ENCODE results near the gene ABHD18.
"Not testable (repeated sequence)": the region's sequence is repeated elsewhere in the genome, so short reads cannot be mapped to it uniquely, and the experiment has no call there.

Gene ABHD18

GRCh38 chr4:127996521-127996920 is 31.3 kb downstream of the ABHD18 start:
- not testable (repeated sequence) for H2AK5ac ChIP-seq (ENCODE audit: low read length); H3K4me1 ChIP-seq (ENCODE audit: control insufficient read depth in 1 of 2, insufficient read depth in 2 of 2, low read length in 2 of 2); H3K4me2 ChIP-seq (ENCODE audit: low read length); H3K36me3 ChIP-seq (ENCODE audit: control insufficient read depth in 1 of 2, insufficient read depth in 2 of 2, low read length in 2 of 2); H2AFZ ChIP-seq (ENCODE audit: insufficient read depth, low read length, poor library complexity); H3K79me1 ChIP-seq (ENCODE audit: low read length); H3K23ac ChIP-seq (ENCODE audit: low read length); H3K14ac ChIP-seq (ENCODE audit: low read length); H3K9ac ChIP-seq (ENCODE audit: low read length); H4K91ac ChIP-seq (ENCODE audit: low read depth, low read length); H3K27ac ChIP-seq (ENCODE audit: low read depth, low read length); H2BK120ac ChIP-seq (ENCODE audit: insufficient read depth, low read length, poor library complexity); H3K4me3 ChIP-seq (ENCODE audit: low read depth, low read length); H3K9me3 ChIP-seq (ENCODE audit: insufficient read depth, low read depth, low read length); H3K18ac ChIP-seq (ENCODE audit: low read length); H4K8ac ChIP-seq (ENCODE audit: low read depth, low read length); H3K4ac ChIP-seq (ENCODE audit: low read depth, low read length); H3K79me2 ChIP-seq (ENCODE audit: control insufficient read depth, insufficient read depth, low read length, poor library complexity); H2BK5ac ChIP-seq (ENCODE audit: low read depth, low read length, poor library complexity); H3K27me3 ChIP-seq (ENCODE audit: insufficient read depth, low read length); H4K12ac ChIP-seq (ENCODE audit: low read depth, low read length); H2BK12ac ChIP-seq (ENCODE audit: low read length)
- WGBS (ENCODE audit: extremely low coverage, insufficient coverage, insufficient read length) = no CpG with 5 or more reads among the region's 6 CpGs
- peak; percentile 74 to 82 for DNase-seq

- no peak overlapping the region for H4K12ac ChIP-seq (ENCODE audit: low read depth, low read length)
- no peak overlapping the region for H3K18ac ChIP-seq (ENCODE audit: low read length)
- no peak overlapping the region for H2AFZ ChIP-seq (ENCODE audit: insufficient read depth, low read length, poor library complexity)
- no peak overlapping the region for H2AK5ac ChIP-seq (ENCODE audit: low read length)
- no peak overlapping the region for H4K8ac ChIP-seq (ENCODE audit: low read depth, low read length)
- no peak overlapping the region for H4K91ac ChIP-seq (ENCODE audit: low read depth, low read length)
- H3K27ac ChIP-seq (ENCODE audit: low read depth, low read length) = no peak overlapping the region
- no peak overlapping the region for H3K9ac ChIP-seq (ENCODE audit: low read length)
- H3K9me3 ChIP-seq (ENCODE audit: insufficient read depth, low read depth, low read length) = no peaks in the 10 kb centered on the region
- no peak overlapping the region for H3K14ac ChIP-seq (ENCODE audit: low read length)
- H2BK5ac ChIP-seq (ENCODE audit: low read depth, low read length, poor library complexity) = no peak overlapping the region
- no peak overlapping the region for H3K23ac ChIP-seq (ENCODE audit: low read length)
- no peak overlapping the region for H2BK120ac ChIP-seq (ENCODE audit: insufficient read depth, low read length, poor library complexity)
- H3K79me2 ChIP-seq (ENCODE audit: control insufficient read depth, insufficient read depth, low read length, poor library complexity) = no peaks in the 10 kb centered on the region
- no peak overlapping the region for H3K4ac ChIP-seq (ENCODE audit: low read depth, low read length)
- H3K36me3 ChIP-seq (ENCODE audit: control insufficient read depth in 1 of 2, insufficient read depth in 2 of 2, low read length in 2 of 2) = peaks cover 4 to 7% of the 10 kb centered on the region in 2 experiments
- H2BK12ac ChIP-seq (ENCODE audit: low read length) = no peak overlapping the region
- WGBS (ENCODE audit: extremely low coverage, insufficient coverage, insufficient read length) = 100% methylated on average over 1 of the region's 8 CpGs
- H3K79me1 ChIP-seq (ENCODE audit: low read length) = no peaks in the 10 kb centered on the region
- H3K4me3 ChIP-seq (ENCODE audit: low read depth, low read length) = no peak overlapping the region
- no peak overlapping the region for H3K4me2 ChIP-seq (ENCODE audit: low read length)
- peak; percentile 61 to 76 for DNase-seq
- H3K27me3 ChIP-seq (ENCODE audit: insufficient read depth, low read length) = no peaks in the 10 kb centered on the region
- H3K4me1 ChIP-seq (ENCODE audit: control insufficient read depth in 1 of 2, insufficient read depth in 2 of 2, low read length in 2 of 2) = no peaks in the 10 kb centered on the region
Observed at GRCh38 chr4:127997534-127998388, 32.6 kb downstream of the ABHD18 start.

DNA sequence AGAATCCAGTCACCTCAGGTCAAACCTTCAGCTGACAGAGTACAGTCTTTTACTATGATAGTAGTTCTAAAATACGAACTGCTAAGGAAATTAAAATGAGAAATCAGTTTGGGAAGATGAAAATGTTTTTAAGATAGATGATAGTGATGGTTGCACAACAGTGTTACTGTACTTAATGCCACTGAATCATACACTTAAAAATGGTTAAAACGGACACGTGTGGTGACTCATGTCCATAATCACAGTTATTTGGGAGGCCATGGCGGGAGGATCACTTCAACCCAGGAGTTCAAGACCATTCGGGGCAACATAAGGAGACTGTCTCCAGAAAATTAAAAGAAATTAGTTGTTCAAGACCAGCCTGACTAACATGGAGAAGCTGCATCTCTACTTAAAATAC is 41.4 kb downstream of the ABHD18 start:
- H2BK12ac ChIP-seq (ENCODE audit: low read length) = no peak overlapping the region
- H3K27me3 ChIP-seq (ENCODE audit: insufficient read depth, low read length) = no peaks in the 10 kb centered on the region
- H2AFZ ChIP-seq (ENCODE audit: insufficient read depth, low read length, poor library complexity) = no peak overlapping the region
- peak; percentile 3 to 36 for DNase-seq
- no peaks in the 10 kb centered on the region for H3K4me1 ChIP-seq (ENCODE audit: control insufficient read depth in 1 of 2, insufficient read depth in 2 of 2, low read length in 2 of 2)
- H3K14ac ChIP-seq (ENCODE audit: low read length) = no peak overlapping the region
- no peaks in the 10 kb centered on the region for H3K79me2 ChIP-seq (ENCODE audit: control insufficient read depth, insufficient read depth, low read length, poor library complexity)
- H3K4me2 ChIP-seq (ENCODE audit: low read length) = no peak overlapping the region
- H3K9me3 ChIP-seq (ENCODE audit: insufficient read depth, low read depth, low read length) = no peaks in the 10 kb centered on the region
- H4K8ac ChIP-seq (ENCODE audit: low read depth, low read length) = no peak overlapping the region
- no peak overlapping the region for H3K4ac ChIP-seq (ENCODE audit: low read depth, low read length)
- H3K27ac ChIP-seq (ENCODE audit: low read depth, low read length) = no peak overlapping the region
- WGBS (ENCODE audit: extremely low coverage, insufficient coverage, insufficient read length) = no CpG with 5 or more reads among the region's 5 CpGs
- no peak overlapping the region for H3K18ac ChIP-seq (ENCODE audit: low read length)
- H2BK120ac ChIP-seq (ENCODE audit: insufficient read depth, low read length, poor library complexity) = no peak overlapping the region
- no peak overlapping the region for H3K9ac ChIP-seq (ENCODE audit: low read length)
- H3K4me3 ChIP-seq (ENCODE audit: low read depth, low read length) = no peak overlapping the region
- no peak overlapping the region for H4K91ac ChIP-seq (ENCODE audit: low read depth, low read length)
- no peaks in the 10 kb centered on the region for H3K79me1 ChIP-seq (ENCODE audit: low read length)
- no peak overlapping the region for H2BK5ac ChIP-seq (ENCODE audit: low read depth, low read length, poor library complexity)
- peaks cover 4 to 6% of the 10 kb centered on the region in 2 experiments for H3K36me3 ChIP-seq (ENCODE audit: control insufficient read depth in 1 of 2, insufficient read depth in 2 of 2, low read length in 2 of 2)
- no peak overlapping the region for H4K12ac ChIP-seq (ENCODE audit: low read depth, low read length)
- no peak overlapping the region for H2AK5ac ChIP-seq (ENCODE audit: low read length)
- no peak overlapping the region for H3K23ac ChIP-seq (ENCODE audit: low read length)

DNA sequence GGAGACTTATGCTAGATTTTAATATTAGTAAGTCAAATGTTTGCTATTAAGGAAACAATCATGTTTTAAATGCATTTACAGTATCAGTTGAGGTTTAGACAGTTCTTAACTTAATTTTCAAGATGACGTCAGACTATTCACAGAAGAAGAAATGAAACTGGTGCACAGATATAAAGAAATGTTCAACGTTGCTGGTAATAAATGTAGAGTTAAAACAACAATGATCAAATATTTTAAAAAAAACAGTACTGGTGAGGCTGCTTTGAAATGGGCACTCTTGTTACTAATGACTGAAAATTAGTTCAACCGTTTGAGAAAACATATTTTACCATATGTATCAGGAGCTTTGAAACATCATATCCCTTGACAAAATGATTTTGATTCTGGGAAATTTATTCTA is 44.2 kb downstream of the ABHD18 start:
- no peak overlapping the region for H2AFZ ChIP-seq (ENCODE audit: insufficient read depth, low read length, poor library complexity)
- H3K27me3 ChIP-seq (ENCODE audit: insufficient read depth, low read length) = no peaks in the 10 kb centered on the region
- no peak for DNase-seq
- H3K4me1 ChIP-seq (ENCODE audit: control insufficient read depth in 1 of 2, insufficient read depth in 2 of 2, low read length in 2 of 2) = no peaks in the 10 kb centered on the region
- no peak overlapping the region for H2BK120ac ChIP-seq (ENCODE audit: insufficient read depth, low read length, poor library complexity)
- H4K12ac ChIP-seq (ENCODE audit: low read depth, low read length) = no peak overlapping the region
- H3K23ac ChIP-seq (ENCODE audit: low read length) = no peak overlapping the region
- H3K14ac ChIP-seq (ENCODE audit: low read length) = no peak overlapping the region
- H3K4me3 ChIP-seq (ENCODE audit: low read depth, low read length) = no peak overlapping the region
- no peaks in the 10 kb centered on the region for H3K9me3 ChIP-seq (ENCODE audit: insufficient read depth, low read depth, low read length)
- WGBS (ENCODE audit: extremely low coverage, insufficient coverage, insufficient read length) = no CpG with 5 or more reads among the region's 3 CpGs
- no peak overlapping the region for H4K8ac ChIP-seq (ENCODE audit: low read depth, low read length)
- peaks cover 6% of the 10 kb centered on the region in 2 experiments for H3K36me3 ChIP-seq (ENCODE audit: control insufficient read depth in 1 of 2, insufficient read depth in 2 of 2, low read length in 2 of 2)
- H2BK5ac ChIP-seq (ENCODE audit: low read depth, low read length, poor library complexity) = no peak overlapping the region
- no peak overlapping the region for H3K4me2 ChIP-seq (ENCODE audit: low read length)
- no peak overlapping the region for H2BK12ac ChIP-seq (ENCODE audit: low read length)
- H3K9ac ChIP-seq (ENCODE audit: low read length) = no peak overlapping the region
- H3K79me1 ChIP-seq (ENCODE audit: low read length) = no peaks in the 10 kb centered on the region
- H3K27ac ChIP-seq (ENCODE audit: low read depth, low read length) = no peak overlapping the region
- H2AK5ac ChIP-seq (ENCODE audit: low read length) = no peak overlapping the region
- no peak overlapping the region for H4K91ac ChIP-seq (ENCODE audit: low read depth, low read length)
- H3K79me2 ChIP-seq (ENCODE audit: control insufficient read depth, insufficient read depth, low read length, poor library complexity) = no peaks in the 10 kb centered on the region
- no peak overlapping the region for H3K18ac ChIP-seq (ENCODE audit: low read length)
- no peak overlapping the region for H3K4ac ChIP-seq (ENCODE audit: low read depth, low read length)

All from trophoblast cell (in vitro differentiated cells and primary cell).